GM23338 (cell line): ENCODE results near the gene USP50.

ENCODE experiments used
- CREB1 ChIP-seq: fragments of 250-450 bp; sonication (Bioruptor Pico); IDR thresholded peaks from 2 replicates; pipeline ENCODE4 v1.5.0; 2020; ENCODE audit warnings: low read depth, mild to moderate bottlenecking, moderate library complexity
- EZH2 ChIP-seq: fragments of 200-600 bp; sonication (generic); IDR thresholded peaks from one replicate; pipeline ENCODE4 v1.8.0; 2017; ENCODE audit warnings: antibody characterized with exemption, mild to moderate bottlenecking, low read depth; ENCODE audit not compliant: unreplicated experiment
- EZH2phosphoT487 ChIP-seq: fragments of 200-600 bp; sonication (generic); IDR thresholded peaks from one replicate; pipeline ENCODE4 v1.8.1; 2018; ENCODE audit warnings: antibody characterized with exemption; ENCODE audit not compliant: unreplicated experiment
- JUNB ChIP-seq: IDR thresholded peaks from one replicate; pipeline ENCODE4 v1.6.1; 2016; ENCODE audit warnings: antibody characterized with exemption; ENCODE audit not compliant: unreplicated experiment
- NANOG ChIP-seq: IDR thresholded peaks from 2 replicates; pipeline ENCODE4 v1.6.1; 2016; ENCODE audit warnings: antibody characterized with exemption, borderline replicate concordance
- POLR2AphosphoS5 ChIP-seq: IDR thresholded peaks from 2 replicates; pipeline ENCODE4 v1.6.1; 2016; ENCODE audit warnings: antibody characterized with exemption, low read depth
- REST ChIP-seq: IDR thresholded peaks from one replicate; pipeline ENCODE4 v1.6.1; 2018; ENCODE audit warnings: antibody characterized with exemption; ENCODE audit not compliant: unreplicated experiment
- STAT1 ChIP-seq: IDR thresholded peaks from one replicate; pipeline ENCODE4 v1.6.1; 2016; ENCODE audit warnings: antibody characterized with exemption; ENCODE audit not compliant: unreplicated experiment
- ZNF114 ChIP-seq: fragments of 250-450 bp; sonication (Bioruptor Pico); IDR thresholded peaks from 2 replicates; pipeline ENCODE4 v1.5.0; 2020; ENCODE audit warnings: mild to moderate bottlenecking, moderate library complexity
- TF ChIP-seq, protein P1 (sequence below), 2 experiments: fragments of 200-600 bp in 1 of 2; sonication (generic) in 1 of 2; conservative IDR thresholded peaks; 2 replicates each; pipeline versions ENCODE4 v1.5.1 to v1.6.1; 2016 to 2017; ENCODE audit warnings: antibody characterized with exemption in 2 of 2, low read depth in 2 of 2, mild to moderate bottlenecking in 2 of 2, moderate library complexity in 1 of 2
- TF ChIP-seq, protein P2 (sequence below): IDR thresholded peaks from 2 replicates; pipeline ENCODE4 v1.6.1; 2016; ENCODE audit warnings: antibody characterized with exemption
- TF ChIP-seq, protein P3 (sequence below): fragments of 250-450 bp; sonication (Bioruptor Pico); IDR thresholded peaks from 2 replicates; pipeline ENCODE4 v1.5.0; 2020; ENCODE audit warnings: mild to moderate bottlenecking, moderate library complexity

GRCh38 chr15:50531766-50532165 lies 14.7 kb downstream of the USP50 start:
- TF ChIP-seq EZH2, result no peak
- TF ChIP-seq, protein P1, sequence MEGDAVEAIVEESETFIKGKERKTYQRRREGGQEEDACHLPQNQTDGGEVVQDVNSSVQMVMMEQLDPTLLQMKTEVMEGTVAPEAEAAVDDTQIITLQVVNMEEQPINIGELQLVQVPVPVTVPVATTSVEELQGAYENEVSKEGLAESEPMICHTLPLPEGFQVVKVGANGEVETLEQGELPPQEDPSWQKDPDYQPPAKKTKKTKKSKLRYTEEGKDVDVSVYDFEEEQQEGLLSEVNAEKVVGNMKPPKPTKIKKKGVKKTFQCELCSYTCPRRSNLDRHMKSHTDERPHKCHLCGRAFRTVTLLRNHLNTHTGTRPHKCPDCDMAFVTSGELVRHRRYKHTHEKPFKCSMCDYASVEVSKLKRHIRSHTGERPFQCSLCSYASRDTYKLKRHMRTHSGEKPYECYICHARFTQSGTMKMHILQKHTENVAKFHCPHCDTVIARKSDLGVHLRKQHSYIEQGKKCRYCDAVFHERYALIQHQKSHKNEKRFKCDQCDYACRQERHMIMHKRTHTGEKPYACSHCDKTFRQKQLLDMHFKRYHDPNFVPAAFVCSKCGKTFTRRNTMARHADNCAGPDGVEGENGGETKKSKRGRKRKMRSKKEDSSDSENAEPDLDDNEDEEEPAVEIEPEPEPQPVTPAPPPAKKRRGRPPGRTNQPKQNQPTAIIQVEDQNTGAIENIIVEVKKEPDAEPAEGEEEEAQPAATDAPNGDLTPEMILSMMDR (conservative IDR thresholded peaks at IDR 0.05; ENCODE audit: low read depth in 2 of 2), result no peak
- no peak for TF ChIP-seq EZH2phosphoT487
- TF ChIP-seq POLR2AphosphoS5, result no peak
- TF ChIP-seq NANOG, result no peak
- no peak for TF ChIP-seq CREB1
- no peak for TF ChIP-seq JUNB
- TF ChIP-seq REST, result no peak
- no peak for TF ChIP-seq ZNF114 (CRISPR knock-in tag)
- TF ChIP-seq, protein P2, sequence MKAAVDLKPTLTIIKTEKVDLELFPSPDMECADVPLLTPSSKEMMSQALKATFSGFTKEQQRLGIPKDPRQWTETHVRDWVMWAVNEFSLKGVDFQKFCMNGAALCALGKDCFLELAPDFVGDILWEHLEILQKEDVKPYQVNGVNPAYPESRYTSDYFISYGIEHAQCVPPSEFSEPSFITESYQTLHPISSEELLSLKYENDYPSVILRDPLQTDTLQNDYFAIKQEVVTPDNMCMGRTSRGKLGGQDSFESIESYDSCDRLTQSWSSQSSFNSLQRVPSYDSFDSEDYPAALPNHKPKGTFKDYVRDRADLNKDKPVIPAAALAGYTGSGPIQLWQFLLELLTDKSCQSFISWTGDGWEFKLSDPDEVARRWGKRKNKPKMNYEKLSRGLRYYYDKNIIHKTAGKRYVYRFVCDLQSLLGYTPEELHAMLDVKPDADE, result no peak
- no peak for TF ChIP-seq STAT1
- TF ChIP-seq, protein P3, sequence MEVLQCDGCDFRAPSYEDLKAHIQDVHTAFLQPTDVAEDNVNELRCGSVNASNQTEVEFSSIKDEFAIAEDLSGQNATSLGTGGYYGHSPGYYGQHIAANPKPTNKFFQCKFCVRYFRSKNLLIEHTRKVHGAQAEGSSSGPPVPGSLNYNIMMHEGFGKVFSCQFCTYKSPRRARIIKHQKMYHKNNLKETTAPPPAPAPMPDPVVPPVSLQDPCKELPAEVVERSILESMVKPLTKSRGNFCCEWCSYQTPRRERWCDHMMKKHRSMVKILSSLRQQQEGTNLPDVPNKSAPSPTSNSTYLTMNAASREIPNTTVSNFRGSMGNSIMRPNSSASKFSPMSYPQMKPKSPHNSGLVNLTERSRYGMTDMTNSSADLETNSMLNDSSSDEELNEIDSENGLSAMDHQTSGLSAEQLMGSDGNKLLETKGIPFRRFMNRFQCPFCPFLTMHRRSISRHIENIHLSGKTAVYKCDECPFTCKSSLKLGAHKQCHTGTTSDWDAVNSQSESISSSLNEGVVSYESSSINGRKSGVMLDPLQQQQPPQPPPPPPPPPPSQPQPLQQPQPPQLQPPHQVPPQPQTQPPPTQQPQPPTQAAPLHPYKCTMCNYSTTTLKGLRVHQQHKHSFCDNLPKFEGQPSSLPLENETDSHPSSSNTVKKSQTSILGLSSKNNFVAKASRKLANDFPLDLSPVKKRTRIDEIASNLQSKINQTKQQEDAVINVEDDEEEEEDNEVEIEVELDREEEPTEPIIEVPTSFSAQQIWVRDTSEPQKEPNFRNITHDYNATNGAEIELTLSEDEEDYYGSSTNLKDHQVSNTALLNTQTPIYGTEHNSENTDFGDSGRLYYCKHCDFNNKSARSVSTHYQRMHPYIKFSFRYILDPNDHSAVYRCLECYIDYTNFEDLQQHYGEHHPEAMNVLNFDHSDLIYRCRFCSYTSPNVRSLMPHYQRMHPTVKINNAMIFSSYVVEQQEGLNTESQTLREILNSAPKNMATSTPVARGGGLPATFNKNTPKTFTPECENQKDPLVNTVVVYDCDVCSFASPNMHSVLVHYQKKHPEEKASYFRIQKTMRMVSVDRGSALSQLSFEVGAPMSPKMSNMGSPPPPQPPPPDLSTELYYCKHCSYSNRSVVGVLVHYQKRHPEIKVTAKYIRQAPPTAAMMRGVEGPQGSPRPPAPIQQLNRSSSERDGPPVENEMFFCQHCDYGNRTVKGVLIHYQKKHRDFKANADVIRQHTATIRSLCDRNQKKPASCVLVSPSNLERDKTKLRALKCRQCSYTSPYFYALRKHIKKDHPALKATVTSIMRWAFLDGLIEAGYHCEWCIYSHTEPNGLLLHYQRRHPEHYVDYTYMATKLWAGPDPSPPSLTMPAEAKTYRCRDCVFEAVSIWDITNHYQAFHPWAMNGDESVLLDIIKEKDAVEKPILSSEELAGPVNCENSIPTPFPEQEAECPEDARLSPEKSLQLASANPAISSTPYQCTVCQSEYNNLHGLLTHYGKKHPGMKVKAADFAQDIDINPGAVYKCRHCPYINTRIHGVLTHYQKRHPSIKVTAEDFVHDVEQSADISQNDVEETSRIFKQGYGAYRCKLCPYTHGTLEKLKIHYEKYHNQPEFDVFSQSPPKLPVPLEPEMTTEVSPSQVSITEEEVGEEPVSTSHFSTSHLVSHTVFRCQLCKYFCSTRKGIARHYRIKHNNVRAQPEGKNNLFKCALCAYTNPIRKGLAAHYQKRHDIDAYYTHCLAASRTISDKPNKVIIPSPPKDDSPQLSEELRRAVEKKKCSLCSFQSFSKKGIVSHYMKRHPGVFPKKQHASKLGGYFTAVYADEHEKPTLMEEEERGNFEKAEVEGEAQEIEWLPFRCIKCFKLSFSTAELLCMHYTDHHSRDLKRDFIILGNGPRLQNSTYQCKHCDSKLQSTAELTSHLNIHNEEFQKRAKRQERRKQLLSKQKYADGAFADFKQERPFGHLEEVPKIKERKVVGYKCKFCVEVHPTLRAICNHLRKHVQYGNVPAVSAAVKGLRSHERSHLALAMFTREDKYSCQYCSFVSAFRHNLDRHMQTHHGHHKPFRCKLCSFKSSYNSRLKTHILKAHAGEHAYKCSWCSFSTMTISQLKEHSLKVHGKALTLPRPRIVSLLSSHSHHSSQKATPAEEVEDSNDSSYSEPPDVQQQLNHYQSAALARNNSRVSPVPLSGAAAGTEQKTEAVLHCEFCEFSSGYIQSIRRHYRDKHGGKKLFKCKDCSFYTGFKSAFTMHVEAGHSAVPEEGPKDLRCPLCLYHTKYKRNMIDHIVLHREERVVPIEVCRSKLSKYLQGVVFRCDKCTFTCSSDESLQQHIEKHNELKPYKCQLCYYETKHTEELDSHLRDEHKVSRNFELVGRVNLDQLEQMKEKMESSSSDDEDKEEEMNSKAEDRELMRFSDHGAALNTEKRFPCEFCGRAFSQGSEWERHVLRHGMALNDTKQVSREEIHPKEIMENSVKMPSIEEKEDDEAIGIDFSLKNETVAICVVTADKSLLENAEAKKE (CRISPR knock-in tag), result no peak
